HCT116 (cell line): Measurements from ENCODE around the gene CMIP. TPM values are rescaled to one million over a fixed set of nuclear protein-coding genes. Genes with fewer than 3 reads are reported as not detected.
"Not testable (repeated sequence)": the region's sequence is repeated elsewhere in the genome, so short reads cannot be mapped to it uniquely, and the experiment has no call there.

Experiments used
- ATAC-seq: fragments of 200-7000 bp; cut with Tn5 transposase; 2 replicates; pipeline ENCODE4 v1.9.1; 2020; ENCODE audit warnings: mild to moderate bottlenecking, moderate library complexity
- BruUV-seq: library from RNA; stranded (reverse); fragments of 400-500 nt; replicated peaks from 2 replicates; lab custom pipeline; 2021; lab: Mats Ljungman, UMichigan
- CTCF ChIA-PET: fragments of 300-600 bp; sonication (Branson Sonifier 250); formaldehyde crosslinking; loops from one replicate; lab custom pipeline; 2021; ENCODE audit warnings: antibody characterized with exemption; lab: Charles Lee
- POLR2A ChIA-PET: fragments of 300-600, 350-600 bp; sonication (Branson Sonifier 250); formaldehyde crosslinking; loops from one replicate; lab custom pipeline; 2021; ENCODE audit warnings: antibody characterized with exemption; lab: Charles Lee
- RAD21 ChIA-PET, 2 experiments: fragments of 300-600 bp; sonication (Branson Sonifier 250); formaldehyde crosslinking; loops; one replicate each; lab custom pipeline; 2023; ENCODE audit warnings: low total read pairs in 2 of 2; ENCODE audit not compliant: uncharacterized antibody in 2 of 2, unreplicated experiment in 2 of 2, low non-redundant PET in 1 of 2; lab: Charles Lee
- DNase-seq: peaks from one replicate; pipeline ENCODE4 v3.0.0-alpha.2; 2010; ENCODE audit warnings: low read depth, low spot score
- H2AFZ ChIP-seq: fragments of 200-600 bp; shearing (Covaris generic), sonication (generic); 2 replicates; pipeline ENCODE4 v1.6.1; 2017; ENCODE audit warnings: low read depth, mixed run types, mixed read lengths, antibody characterized with exemption, low read length; ENCODE audit not compliant: poor library complexity, severe bottlenecking
- H3K27ac ChIP-seq: 2 replicates; pipeline ENCODE4 v1.5.1; 2012; ENCODE audit warnings: low read depth, low read length
- H3K27me3 ChIP-seq: fragments of 200-600 bp; sonication (generic); 2 replicates; pipeline ENCODE4 v1.6.1; 2016; ENCODE audit warnings: mixed run types, low read length, mixed read lengths; ENCODE audit not compliant: insufficient read depth
- H3K36me3 ChIP-seq, 2 experiments: fragments of 200-500 bp in 1 of 2; fragments of 200-600 bp in 1 of 2; sonication (Bioruptor generic) in 1 of 2; sonication (generic) in 1 of 2; 2 replicates each; pipeline versions ENCODE4 v1.5.1 to v1.6.1; 2014 to 2016; ENCODE audit warnings: low read length in 2 of 2, inconsistent platforms in 1 of 2, mixed read lengths in 1 of 2, mixed run types in 1 of 2; ENCODE audit not compliant: insufficient read depth in 2 of 2, control insufficient read depth in 1 of 2
- H3K4me1 ChIP-seq, 2 experiments: fragments of 200-600 bp in 1 of 2; sonication (generic) in 1 of 2; 2 replicates each; pipeline versions ENCODE4 v1.5.1 to v1.6.1; 2012 to 2017; ENCODE audit warnings: low read length in 2 of 2, inconsistent platforms in 1 of 2, mild to moderate bottlenecking in 1 of 2, mixed read lengths in 1 of 2, mixed run types in 1 of 2, moderate library complexity in 1 of 2; ENCODE audit not compliant: insufficient read depth in 2 of 2, control insufficient read depth in 1 of 2
- H3K4me2 ChIP-seq: fragments of 200-600 bp; sonication (generic); 2 replicates; pipeline ENCODE4 v1.6.1; 2017; ENCODE audit warnings: mixed run types, low read length, mixed read lengths
- H3K4me3 ChIP-seq, 2 experiments: fragments of 200-600 bp in 1 of 2; sonication (generic) in 1 of 2; replicated peaks in 1 of 2; 2 replicates each; pipeline ENCODE4 v1.5.1; 2011 to 2016; ENCODE audit warnings: low read length in 2 of 2, control low read depth in 1 of 2, low read depth in 1 of 2, mild to moderate bottlenecking in 1 of 2, mixed read lengths in 1 of 2, mixed run types in 1 of 2
- H3K79me2 ChIP-seq: fragments of 200-600 bp; sonication (generic); 2 replicates; pipeline ENCODE4 v1.6.1; 2017; ENCODE audit warnings: mild to moderate bottlenecking, mixed run types, low read length, moderate library complexity, mixed read lengths; ENCODE audit not compliant: insufficient read depth
- H3K9ac ChIP-seq: fragments of 200-600 bp; sonication (generic); 2 replicates; pipeline ENCODE4 v1.6.1; 2016; ENCODE audit warnings: low read length, mixed read lengths
- H3K9me2 ChIP-seq: fragments of 200-600 bp; sonication (generic), shearing (Covaris generic); 2 replicates; pipeline ENCODE4 v1.6.1; 2017; ENCODE audit warnings: mixed run types, mild to moderate bottlenecking, moderate library complexity; ENCODE audit not compliant: insufficient read depth
- H3K9me3 ChIP-seq, 2 experiments: fragments of 200-500 bp in 1 of 2; fragments of 200-600 bp in 1 of 2; sonication (Bioruptor generic) in 1 of 2; sonication (generic) in 1 of 2; 2 replicates each; pipeline ENCODE4 v1.6.1; 2014 to 2017; ENCODE audit warnings: low read length in 2 of 2, mixed read lengths in 2 of 2, inconsistent platforms in 1 of 2, low read depth in 1 of 2, mild to moderate bottlenecking in 1 of 2, mixed run types in 1 of 2, moderate library complexity in 1 of 2; ENCODE audit not compliant: control insufficient read depth in 1 of 2, insufficient read depth in 1 of 2
- H4K20me1 ChIP-seq: fragments of 200-600 bp; sonication (generic), shearing (Covaris generic); 2 replicates; pipeline ENCODE4 v1.6.1; 2017; ENCODE audit warnings: mixed run types, mild to moderate bottlenecking, moderate library complexity; ENCODE audit not compliant: insufficient read depth
- CBX3 ChIP-seq: IDR thresholded peaks from 2 replicates; pipeline ENCODE4 v1.6.1; 2012; ENCODE audit warnings: low read depth
- CEBPB ChIP-seq: IDR thresholded peaks from 2 replicates; pipeline ENCODE4 v1.6.1; 2012; ENCODE audit warnings: low read depth
- EZH2 ChIP-seq: fragments of 200-600 bp; sonication (generic); IDR thresholded peaks from 2 replicates; pipeline ENCODE4 v1.6.1; 2017; ENCODE audit warnings: antibody characterized with exemption, mixed run types
- EZH2phosphoT487 ChIP-seq: fragments of 200-600 bp; IDR thresholded peaks from 2 replicates; pipeline ENCODE4 v1.6.1; 2018; ENCODE audit warnings: antibody characterized with exemption, borderline replicate concordance
- POLR2A ChIP-seq: IDR thresholded peaks from 2 replicates; pipeline ENCODE4 v1.7.0; 2011; ENCODE audit warnings: borderline replicate concordance; ENCODE audit not compliant: insufficient read depth, insufficient read length; ENCODE audit errors: extremely low read depth
- POLR2AphosphoS5 ChIP-seq: IDR thresholded peaks from 2 replicates; pipeline ENCODE4 v1.6.1; 2011; ENCODE audit warnings: mild to moderate bottlenecking, low read depth, low read length, moderate library complexity
- SIN3A ChIP-seq: IDR thresholded peaks from 2 replicates; pipeline ENCODE4 v1.6.1; 2012; ENCODE audit warnings: low read depth
- SP1 ChIP-seq: IDR thresholded peaks from 2 replicates; pipeline ENCODE4 v1.6.1; 2012; ENCODE audit warnings: low read depth
- SRF ChIP-seq: IDR thresholded peaks from 2 replicates; pipeline ENCODE4 v1.6.1; 2012; ENCODE audit warnings: low read depth
- TCF7L2 ChIP-seq: IDR thresholded peaks from 2 replicates; pipeline ENCODE4 v1.7.0; 2011; ENCODE audit warnings: borderline replicate concordance, inconsistent platforms; ENCODE audit not compliant: insufficient read depth, insufficient read length; ENCODE audit errors: extremely low read depth
- YY1 ChIP-seq: IDR thresholded peaks from 2 replicates; pipeline ENCODE4 v1.6.1; 2011; ENCODE audit warnings: low read length, low read depth, moderate library complexity, mild to moderate bottlenecking; ENCODE audit not compliant: insufficient replicate concordance; ENCODE audit errors: extremely low read depth
- ZFX ChIP-seq: fragments of 450-650 bp; IDR thresholded peaks from 2 replicates; pipeline ENCODE4 v1.6.1; 2017
- ZNF274 ChIP-seq: fragments of 200-500 bp; sonication (Bioruptor generic); IDR thresholded peaks from 2 replicates; pipeline ENCODE4 v1.6.1; 2014; ENCODE audit warnings: mild to moderate bottlenecking, low read depth, low read length, inconsistent platforms
- intact Hi-C: fragments of 100-400 bp; cut with micrococcal nuclease; formaldehyde crosslinking; loops from 2 replicates; pipeline ENCODE4 v1.10.0; 2022
- total RNA-seq: library from RNA; stranded (reverse); gene quantifications from one replicate; pipeline ENCODE4 v1.2.1, GENCODE V29; 2021; ENCODE audit not compliant: unreplicated experiment
- TF ChIP-seq, protein P1 (sequence below): IDR thresholded peaks from 2 replicates; pipeline ENCODE4 v1.6.1; 2011; ENCODE audit warnings: mild to moderate bottlenecking, low read length, moderate library complexity; ENCODE audit not compliant: insufficient replicate concordance; ENCODE audit errors: extremely low read depth
- TF ChIP-seq, protein P2 (sequence below): IDR thresholded peaks from 2 replicates; pipeline ENCODE4 v1.6.1; 2012

CMIP gene
- total RNA-seq, 1 experiment from 2014 or later = 64.6 TPM

DNA sequence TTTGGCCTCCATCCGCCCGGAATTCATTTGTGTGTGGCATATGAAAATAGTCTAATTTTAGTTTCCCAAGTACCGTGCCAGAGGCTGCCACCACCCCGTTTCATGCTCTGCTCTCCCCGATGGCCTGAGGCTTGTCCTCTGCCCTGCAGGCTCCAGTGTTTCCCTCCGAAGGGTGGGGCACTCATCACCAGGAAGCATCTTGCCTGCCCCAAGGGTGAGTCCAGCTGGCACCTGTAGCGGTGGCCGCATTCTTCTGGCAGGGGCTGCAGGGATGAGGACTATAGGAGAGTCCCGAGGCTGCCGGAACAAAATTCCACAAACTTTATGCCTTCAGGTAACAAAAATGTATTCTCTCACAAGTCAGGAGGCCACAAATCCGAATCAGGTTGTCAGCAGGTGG, 23.1 kb upstream of the CMIP start:
- BruUV-seq = no TSS peak
- Histone ChIP-seq H3K4me3 (no peak overlapping the region), H3K4me2 (no peak overlapping the region), H3K9me3 (no peaks in the 10 kb centered on the region), H3K79me2 (no peaks in the 10 kb centered on the region), H3K9me2 (no peaks in the 10 kb centered on the region), H3K27ac (no peak overlapping the region), H2AFZ (no peak overlapping the region), H4K20me1 (no peaks in the 10 kb centered on the region), H3K9ac (no peak overlapping the region), H3K27me3 (no peaks in the 10 kb centered on the region), H3K4me1 (peaks cover 0 to 7% of the 10 kb centered on the region in 2 experiments; a peak in 1 of 4 replicates), H3K36me3 (no peaks in the 10 kb centered on the region)
- TF ChIP-seq EZH2phosphoT487 (no peak), SIN3A (no peak), SP1 (no peak), YY1 (no peak), POLR2A (no peak), CEBPB (no peak), TCF7L2 (no peak), CBX3 (no peak), POLR2AphosphoS5 (no peak), EZH2 (no peak), ZFX (no peak), SRF (no peak), ZNF274 (no peak)
- TF ChIP-seq, protein P1, sequence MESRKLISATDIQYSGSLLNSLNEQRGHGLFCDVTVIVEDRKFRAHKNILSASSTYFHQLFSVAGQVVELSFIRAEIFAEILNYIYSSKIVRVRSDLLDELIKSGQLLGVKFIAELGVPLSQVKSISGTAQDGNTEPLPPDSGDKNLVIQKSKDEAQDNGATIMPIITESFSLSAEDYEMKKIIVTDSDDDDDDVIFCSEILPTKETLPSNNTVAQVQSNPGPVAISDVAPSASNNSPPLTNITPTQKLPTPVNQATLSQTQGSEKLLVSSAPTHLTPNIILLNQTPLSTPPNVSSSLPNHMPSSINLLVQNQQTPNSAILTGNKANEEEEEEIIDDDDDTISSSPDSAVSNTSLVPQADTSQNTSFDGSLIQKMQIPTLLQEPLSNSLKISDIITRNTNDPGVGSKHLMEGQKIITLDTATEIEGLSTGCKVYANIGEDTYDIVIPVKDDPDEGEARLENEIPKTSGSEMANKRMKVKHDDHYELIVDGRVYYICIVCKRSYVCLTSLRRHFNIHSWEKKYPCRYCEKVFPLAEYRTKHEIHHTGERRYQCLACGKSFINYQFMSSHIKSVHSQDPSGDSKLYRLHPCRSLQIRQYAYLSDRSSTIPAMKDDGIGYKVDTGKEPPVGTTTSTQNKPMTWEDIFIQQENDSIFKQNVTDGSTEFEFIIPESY = no peak
- TF ChIP-seq, protein P2, sequence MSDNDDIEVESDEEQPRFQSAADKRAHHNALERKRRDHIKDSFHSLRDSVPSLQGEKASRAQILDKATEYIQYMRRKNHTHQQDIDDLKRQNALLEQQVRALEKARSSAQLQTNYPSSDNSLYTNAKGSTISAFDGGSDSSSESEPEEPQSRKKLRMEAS = no peak
- CTCF ChIA-PET = interaction anchor here (1.2 kb wide), 1 partner anchor 15 kb away, joined by 4 read pairs; no protein-coding TSS in a partner anchor
- POLR2A ChIA-PET = no interaction called here
- ATAC-seq (no peak), DNase-seq (no peak)
- RAD21 ChIA-PET = no interaction called here
- intact Hi-C loops = no loop called here

DNA sequence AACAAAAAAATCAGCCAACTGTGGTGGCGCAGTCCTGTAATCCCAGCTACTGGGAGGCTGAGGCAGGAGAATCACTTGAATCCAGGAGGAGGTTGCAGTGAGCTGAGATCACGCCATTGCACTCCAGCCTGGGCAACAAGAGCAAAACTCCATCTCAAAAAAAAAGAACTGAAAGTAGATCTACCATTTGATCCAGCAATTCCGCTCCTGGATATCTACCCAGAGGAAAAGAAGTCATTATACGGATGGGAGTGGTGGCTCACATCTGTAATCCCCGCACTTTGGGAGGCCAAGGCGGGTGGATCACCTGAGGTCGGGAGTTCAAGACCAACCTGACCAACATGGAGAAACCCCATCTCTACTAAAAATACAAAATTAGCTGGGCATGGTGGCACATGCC, 22.5 kb upstream of the CMIP start:
- H4K20me1 ChIP-seq, CTCF ChIA-PET, H3K27me3 ChIP-seq: not testable (repeated sequence)

More for the DNA sequence above, 22.5 kb upstream of the CMIP start:
- H3K9me3 ChIP-seq, POLR2A ChIA-PET, H3K79me2 ChIP-seq, RAD21 ChIA-PET, intact Hi-C loops, DNase-seq, H3K4me2 ChIP-seq, H3K9ac ChIP-seq, H3K36me3 ChIP-seq, ATAC-seq, H3K9me2 ChIP-seq, H2AFZ ChIP-seq, H3K27ac ChIP-seq, H3K4me1 ChIP-seq, BruUV-seq, H3K4me3 ChIP-seq: not testable (repeated sequence)
